GM18511 (cell line): Measurements from ENCODE around the gene AQP3.
"Not testable (repeated sequence)": the region's sequence is repeated elsewhere in the genome, so short reads cannot be mapped to it uniquely, and the experiment has no call there.

Experiments used
- ATAC-seq: cut with Tn5 transposase; IDR thresholded peaks from one replicate; pipeline ENCODE4 v1.9.1; 2021; ENCODE audit warnings: mild to moderate bottlenecking, moderate library complexity; ENCODE audit not compliant: unreplicated experiment

Gene AQP3

DNA sequence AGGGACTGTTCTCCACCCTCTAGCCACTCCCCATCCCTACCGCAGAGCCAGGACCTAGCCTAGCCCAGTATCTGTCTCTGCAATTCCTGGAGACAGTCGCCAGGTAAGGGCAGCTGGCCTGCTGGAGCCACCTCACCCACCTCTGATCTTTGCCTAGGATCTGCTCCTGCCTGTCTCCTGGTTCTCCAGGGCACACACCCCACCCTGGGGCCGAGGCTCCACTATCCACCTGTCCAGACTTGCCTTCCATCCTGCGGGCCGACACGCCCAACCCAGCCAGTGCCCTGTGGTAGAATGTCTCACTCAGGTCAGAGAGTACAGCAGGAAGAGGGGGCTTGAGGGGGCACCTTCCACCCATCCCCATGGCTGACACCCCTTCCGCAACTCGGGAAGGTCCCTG lies 29.3 kb downstream of the AQP3 start:
- ATAC-seq: no peak

DNA sequence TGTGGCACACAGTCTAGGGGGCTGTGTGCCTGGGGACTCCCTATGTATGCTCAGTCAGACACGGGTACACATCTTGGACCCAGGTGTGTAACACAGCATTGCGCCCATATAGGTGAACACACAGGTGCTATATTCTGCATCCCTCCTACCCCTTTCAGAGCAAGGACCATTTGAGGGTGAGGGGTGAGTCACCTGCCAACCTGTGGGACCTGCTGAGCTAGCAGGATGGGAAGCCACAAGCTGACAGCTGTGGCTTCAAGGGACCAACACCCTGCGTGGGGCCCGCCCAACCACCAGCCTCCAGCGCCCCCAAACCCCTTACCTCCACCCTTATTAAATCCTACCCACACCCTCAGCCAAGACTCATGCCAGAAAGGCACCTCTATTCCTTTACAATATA lies 30.4 kb downstream of the AQP3 start:
- no peak for ATAC-seq

DNA sequence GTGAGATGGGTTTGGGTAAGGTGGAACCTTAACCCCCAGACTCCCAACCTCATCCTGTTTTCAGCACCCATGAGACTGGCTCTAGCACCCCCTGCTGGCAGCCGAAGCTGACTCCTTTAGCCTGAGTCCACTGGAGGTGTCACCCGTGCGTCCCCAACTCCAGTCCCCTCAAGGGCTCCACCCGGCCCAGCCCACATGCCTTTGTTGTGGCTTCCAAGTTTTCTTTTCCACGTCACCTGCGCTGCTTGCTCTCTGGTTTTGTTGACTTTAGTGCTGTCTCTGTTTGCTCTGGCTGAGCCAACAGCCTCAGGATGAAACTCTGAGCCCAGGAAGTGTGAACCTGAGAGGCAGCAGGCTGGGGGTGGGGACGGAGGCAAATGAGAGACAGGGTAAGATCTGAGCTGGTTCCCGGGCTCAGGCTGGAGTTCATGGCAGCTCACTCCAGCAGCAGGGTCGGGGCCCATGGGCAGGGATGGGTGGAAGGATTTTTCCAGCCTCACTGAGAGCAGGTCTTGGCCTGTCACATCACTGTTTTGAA lies 31.8 kb downstream of the AQP3 start:
- ATAC-seq: peak; percentile 62

DNA sequence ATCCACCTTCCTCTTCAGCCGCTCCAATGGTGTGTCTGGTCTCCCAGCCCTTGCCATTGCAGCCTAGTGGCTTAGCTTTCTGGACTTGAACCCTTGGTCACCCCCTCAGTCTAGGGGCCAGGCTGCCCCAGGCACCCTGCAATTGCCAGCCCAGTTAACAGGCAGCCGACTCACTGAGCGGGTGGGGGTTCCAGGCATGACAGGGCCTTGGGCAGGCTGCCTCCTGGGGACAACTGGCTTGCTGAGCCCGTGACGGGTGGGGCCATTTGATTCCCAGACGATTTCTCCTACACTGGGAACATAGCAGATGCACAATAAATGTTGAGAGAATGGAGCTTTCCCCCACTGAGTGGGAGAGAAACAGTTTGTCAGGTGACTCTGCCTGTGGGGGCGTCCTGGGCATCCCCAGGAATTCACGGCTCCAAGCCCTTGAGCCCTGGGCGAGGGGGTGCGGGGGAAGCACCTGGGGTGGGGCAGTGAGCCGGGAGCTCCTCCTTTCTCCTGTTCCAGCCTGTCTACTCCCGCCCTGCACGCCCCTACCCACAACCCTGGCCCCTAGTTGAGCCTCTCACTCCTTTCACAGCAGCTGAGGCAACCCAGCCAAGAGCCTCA lies 32.4 kb downstream of the AQP3 start:
- ATAC-seq: no peak

DNA sequence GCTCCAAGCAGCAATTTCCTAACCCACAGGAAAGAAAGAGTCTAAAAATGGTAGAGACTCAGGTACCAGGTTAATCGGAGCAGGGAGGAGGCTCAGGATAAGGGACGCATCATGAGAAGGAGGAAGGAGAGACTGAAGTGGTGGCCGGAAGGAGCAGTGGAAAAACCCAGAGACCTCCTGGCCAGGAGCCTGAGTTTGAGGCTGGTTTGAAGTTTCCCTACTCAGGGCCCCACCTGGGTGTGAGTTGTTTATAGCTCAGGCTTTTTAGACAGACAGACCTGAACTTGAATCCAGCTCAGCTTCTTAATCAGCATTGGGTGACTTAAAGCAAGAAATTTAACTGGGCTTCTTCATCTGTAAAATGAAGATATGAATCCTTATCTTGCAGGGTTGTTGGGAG lies 33.1 kb downstream of the AQP3 start:
- no peak for ATAC-seq

DNA sequence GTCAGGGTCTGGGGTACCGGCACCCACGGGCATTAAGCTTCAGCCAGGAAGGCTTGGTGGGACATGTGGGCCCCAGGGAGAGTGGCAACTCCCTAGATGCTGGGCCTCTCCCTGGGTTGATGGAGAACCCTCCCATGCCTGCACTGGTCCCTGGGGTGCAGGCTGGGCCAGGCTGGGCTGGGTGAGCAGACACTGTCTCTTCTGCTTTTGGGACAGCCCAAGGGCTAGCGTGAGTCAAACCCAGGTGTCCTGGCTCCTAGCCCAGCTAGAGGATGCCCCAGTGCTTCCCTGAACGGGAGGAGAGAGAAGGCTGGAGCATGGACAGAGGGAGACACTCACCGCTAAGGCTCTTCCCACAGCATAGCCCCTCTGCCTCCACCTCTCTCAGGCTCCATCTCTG lies 39.3 kb downstream of the AQP3 start:
- no peak for ATAC-seq

DNA sequence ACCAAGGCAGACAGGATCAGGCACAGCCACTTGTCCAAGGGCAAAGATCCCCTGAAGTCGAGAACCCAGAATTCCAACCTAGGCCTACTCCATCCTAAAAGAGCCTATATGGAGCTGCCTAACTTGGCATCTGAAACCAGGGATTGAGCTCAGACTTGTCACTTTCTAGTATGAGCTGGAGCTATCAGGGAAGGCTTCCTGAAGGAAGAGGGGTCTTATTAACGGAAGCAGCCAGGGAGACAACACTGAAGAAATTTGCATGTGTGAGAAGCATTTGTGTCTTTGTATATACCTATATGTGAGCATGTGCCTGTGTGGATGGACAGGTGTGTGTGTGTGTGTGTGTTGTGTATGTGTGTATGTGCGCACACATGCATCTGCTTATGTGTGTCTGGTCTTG lies 40.3 kb downstream of the AQP3 start:
- no peak for ATAC-seq

DNA sequence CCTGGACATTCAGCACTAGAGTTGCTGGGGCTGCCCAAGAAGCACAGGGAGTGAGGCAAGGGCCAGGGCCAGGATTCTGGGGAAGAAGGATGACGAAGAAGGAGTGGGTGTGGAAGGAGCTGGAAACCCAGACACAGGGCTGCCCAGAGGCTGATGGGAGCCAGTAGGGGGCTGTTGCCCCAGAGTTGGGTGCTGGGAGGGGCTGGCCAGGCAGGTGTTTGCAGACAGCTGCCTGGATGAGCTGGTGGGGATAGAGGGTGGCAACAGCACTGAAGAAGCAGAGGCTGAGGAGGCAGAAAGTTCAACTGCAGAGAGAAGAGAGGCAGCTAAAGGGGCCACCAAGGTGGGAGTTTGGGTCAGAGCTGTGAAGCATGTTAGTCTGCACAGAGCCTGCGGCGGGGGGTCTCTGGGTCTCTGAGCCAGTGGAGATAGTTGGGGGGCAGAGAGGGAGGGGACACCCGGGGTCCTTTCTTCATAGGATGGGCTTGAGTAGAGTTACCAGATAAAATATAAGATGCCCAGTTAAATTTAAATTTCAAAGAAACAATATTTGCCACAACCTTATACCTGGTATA lies 42.5 kb downstream of the AQP3 start:
- ATAC-seq: no peak

DNA sequence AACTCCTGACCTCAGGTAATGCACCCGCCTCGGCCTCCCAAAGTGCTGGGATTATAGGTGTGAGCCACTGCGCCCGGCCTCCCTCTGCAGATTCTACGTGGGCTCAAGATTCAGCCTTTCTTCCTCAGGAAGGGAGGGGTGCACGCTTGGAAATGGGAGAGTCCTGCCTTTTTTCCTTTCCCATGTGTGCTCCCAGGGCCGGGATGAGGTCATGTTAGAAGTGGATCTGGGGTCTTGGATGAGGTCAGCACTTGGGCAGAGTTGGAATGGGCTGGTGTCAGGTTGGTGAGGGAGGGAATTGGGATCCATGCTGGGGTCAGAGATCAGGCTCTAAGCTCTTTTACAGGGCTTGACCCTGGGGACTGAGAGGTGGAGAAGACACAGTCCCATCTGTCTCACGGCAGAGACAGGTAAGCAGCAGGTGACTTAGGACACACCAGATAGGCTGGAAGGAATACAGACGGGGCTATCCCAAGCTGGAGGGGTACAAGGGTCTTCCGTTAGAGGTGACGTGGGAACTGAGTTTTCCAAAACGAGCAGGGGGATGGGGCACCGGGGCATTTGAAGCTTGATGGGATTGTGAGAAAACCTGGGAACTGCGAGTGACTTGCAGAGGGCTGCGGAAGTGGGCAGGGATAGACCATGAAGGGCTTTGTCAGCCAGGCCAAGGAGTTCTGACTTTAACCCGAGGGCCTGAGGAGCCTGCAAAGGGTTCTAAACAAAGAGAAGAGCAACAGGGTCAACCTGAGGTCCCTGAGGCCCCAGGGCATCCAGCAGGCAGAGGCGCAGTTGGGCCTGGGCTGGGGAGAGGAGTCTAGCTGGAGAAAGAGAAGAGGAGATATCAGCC lies 43.2 kb downstream of the AQP3 start:
- ATAC-seq: no peak

DNA sequence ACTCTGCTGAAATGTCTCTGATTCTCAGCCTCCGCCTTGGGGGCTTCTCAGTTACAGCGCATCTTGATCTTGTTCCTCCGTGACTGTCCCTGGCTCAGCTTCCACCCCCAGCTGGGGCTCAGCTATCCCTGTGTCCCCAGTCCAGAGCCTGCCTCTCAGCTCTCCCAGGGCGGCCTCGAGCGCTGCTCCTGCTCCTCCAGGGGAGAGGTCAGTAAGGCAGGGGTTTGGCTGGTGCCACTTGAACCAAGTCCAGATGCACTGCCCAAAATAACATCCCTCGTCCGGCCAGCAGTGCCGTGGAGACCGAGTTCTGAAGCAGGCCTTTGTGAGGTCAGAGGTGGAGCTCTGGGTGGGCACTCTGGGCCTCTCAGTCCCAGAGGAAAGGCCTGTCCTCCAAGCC lies 45.0 kb downstream of the AQP3 start, which contains the start of gene AQP7:
Gene AQP7, minus strand, starts transcription at position 198 of the 400 bp plus-strand sequence. CDS start 1,306 bp downstream, outside the sequence.
- ATAC-seq: not testable (repeated sequence)

DNA sequence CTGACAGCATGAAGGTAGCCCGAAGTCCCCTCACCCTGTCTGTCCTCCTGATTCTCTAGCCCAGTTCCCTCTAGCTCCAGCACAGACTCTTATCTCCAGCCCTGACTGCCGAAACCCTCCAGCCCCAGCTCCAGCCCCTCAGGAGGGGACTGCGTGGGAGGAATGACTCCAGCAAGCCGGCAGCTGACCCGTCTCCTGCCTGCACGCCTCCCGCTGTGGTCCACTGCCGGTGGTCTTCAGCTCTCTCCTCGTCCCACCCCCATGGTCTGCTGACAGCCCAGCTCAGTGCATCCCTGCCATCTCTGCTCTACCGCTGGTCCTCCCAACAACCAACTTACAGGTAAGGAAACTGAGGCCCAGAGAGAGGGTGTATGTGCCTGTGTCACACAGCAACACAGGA lies 45.6 kb downstream of the AQP3 start:
- ATAC-seq: not testable (repeated sequence)

DNA sequence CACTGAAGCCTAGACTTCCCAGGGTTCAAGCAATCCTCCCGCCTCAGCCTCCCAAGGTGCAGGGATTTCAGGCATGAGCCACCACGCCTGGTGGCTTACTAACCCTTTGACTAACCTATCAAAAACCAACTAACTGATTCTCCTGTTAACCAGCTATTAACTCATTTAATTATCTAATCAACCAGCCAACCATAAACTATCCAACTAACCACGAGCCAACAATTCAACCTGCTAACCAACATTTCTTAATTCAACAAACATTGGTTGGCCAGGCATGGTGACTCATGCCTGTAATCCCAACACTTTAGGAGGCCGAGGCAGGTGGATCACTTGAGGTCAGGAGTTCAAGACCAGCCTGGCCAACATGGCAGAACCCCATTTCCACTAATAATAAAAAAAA lies 48.3 kb downstream of the AQP3 start:
- not testable (repeated sequence) for ATAC-seq

DNA sequence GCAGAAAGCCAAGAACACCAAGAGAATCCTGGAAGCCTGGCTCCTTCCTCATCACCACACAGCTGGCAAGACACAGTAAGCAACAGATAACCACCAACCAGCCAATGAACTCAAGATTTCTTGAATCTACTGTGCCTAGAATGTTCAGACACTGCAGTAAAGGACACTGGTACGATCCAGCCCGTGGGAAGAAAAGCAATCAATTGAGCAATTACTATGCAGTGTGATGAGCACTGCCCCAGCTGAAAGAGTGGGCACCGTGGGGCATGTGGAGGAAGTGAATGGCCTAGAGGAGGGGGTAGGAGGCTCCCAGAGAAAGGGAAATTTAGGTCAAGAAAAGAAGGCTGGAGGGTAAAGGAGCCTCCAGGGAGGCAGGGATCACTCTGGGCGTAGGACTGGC lies 49.6 kb downstream of the AQP3 start:
- not testable (repeated sequence) for ATAC-seq

DNA sequence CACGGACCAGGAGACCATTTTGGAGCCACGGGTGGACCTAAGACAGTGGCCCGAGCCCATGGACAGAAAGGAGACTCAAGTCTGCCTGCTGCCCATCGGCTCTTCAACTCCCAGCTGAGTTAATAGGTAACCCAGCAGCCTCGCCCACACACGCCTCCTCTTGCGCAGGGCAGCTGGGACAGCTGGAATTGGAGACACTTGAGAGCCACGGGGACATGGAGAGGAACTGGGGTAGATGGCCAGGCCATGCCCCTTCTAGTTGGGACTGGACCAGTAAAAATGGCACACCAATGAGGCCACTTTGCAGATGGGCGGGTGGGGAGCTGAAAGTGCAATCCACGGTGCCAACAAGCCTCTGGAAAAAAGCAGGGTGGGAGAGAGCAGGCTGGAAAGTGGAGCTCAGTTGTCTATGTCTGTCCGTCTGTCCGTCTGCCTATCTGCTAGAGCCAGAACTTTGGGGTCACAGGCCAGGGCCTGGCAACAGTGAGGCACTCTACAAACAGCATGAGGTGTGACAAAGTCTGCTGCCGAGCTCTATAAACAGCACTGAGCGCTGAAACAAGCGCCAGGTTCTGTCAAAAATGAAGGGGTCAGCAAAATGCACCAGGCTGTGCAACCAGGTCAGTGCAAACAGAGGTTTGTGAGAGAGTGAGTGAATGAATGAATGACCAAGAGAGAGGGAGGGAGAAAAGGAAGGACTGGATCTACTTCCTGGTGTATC lies 52.1 kb downstream of the AQP3 start:
- not testable (repeated sequence) for ATAC-seq

DNA sequence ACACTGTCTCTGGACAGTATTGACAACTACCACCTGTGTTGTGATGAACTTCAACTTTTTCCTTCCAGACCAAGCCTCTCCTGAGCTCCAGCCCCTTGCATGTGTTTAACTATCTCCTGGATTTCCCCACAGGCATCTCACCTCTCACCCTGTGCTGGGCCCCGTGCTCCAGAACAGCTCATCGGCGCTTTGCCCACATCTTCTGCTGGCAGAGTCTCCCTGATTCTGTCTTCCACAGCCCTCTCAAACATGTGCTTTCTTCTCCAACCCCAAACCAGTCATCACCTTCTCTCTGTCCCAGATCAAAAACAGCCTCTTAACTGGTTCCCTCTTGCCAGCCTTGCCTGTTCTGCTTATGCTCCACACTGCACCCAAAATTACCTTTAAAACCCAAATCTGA lies 53.4 kb downstream of the AQP3 start:
- ATAC-seq: not testable (repeated sequence)

DNA sequence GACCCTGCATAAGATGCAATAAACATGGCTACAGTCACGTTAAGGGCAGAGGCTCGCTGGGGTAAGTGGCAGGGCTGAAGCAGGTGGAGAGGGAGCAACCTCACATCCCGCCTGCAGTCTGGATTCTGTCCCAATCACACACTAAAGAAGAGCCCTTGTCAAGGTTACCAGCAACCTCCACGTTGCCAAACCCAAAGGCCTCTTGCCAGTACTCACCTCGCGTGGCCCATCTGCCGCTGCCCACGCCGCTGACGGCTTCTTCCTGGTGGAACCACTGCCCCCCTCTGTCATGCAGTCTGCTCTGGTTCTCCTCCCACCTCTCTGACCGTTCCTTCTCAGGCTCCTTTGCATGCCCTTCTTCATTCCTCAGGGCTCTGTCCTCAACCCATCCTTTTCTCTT lies 53.8 kb downstream of the AQP3 start:
- no peak for ATAC-seq

DNA sequence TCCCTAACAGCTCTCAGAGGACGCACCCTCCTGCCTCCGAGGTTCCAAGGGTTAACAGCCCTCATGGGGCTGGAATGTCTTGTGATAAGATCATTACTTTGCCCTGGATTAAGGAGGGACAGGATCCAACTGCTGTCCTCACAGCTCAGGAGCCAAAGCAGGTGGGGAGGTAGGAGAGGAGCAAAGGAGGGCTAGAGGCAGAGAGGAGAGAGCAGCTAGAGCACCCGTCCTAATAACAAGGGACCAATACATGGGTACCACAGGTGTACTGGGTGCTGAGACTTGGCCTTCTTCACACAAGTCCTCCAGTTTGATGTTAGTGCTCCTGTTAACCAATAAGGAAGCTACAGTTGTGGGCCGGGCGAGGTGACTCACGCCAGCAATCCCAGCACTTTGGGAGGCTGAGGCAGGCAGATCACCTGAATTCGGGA lies 54.8 kb downstream of the AQP3 start:
- not testable (repeated sequence) for ATAC-seq
